ENCODE measurements around the gene FOXO1.
"Not testable (repeated sequence)": the region's sequence is repeated elsewhere in the genome, so short reads cannot be mapped to it uniquely, and the experiment has no call there.

Gene FOXO1

GRCh38 chr13:40666045-40666932 lies at the start of gene FOXO1:
FOXO1 (minus strand) TSS chr13:40666641; CDS start chr13:40666212, 429 bp downstream.
- peak; percentile 44 for DNase-seq

GRCh38 chr13:40714433-40714832 lies 48.0 kb upstream of the FOXO1 start:
- not testable (repeated sequence) for DNase-seq

GRCh38 chr13:40706439-40706838 lies 40.0 kb upstream of the FOXO1 start:
- no peak for DNase-seq

GRCh38 chr13:40697711-40698110 lies 31.3 kb upstream of the FOXO1 start:
- no peak for DNase-seq

- DNase-seq: no peak
Measured at GRCh38 chr13:40694426-40694825, 28.0 kb upstream of the FOXO1 start.

GRCh38 chr13:40692946-40693345 lies 26.5 kb upstream of the FOXO1 start:
- DNase-seq: no peak

- no peak for DNase-seq
Measured at GRCh38 chr13:40688781-40689180, 22.3 kb upstream of the FOXO1 start.

GRCh38 chr13:40682449-40683240 lies 16.2 kb upstream of the FOXO1 start:
- no peak for DNase-seq

- no peak for DNase-seq
Measured at GRCh38 chr13:40681341-40682146, 15.1 kb upstream of the FOXO1 start.

- DNase-seq: no peak
Measured at GRCh38 chr13:40680659-40681323, 14.3 kb upstream of the FOXO1 start.

GRCh38 chr13:40679480-40679985 lies 13.1 kb upstream of the FOXO1 start:
- no peak for DNase-seq

GRCh38 chr13:40677064-40677463 lies 10.6 kb upstream of the FOXO1 start:
- no peak for DNase-seq

GRCh38 chr13:40676007-40676406 lies 9.6 kb upstream of the FOXO1 start:
- no peak for DNase-seq

- no peak for DNase-seq
Measured at GRCh38 chr13:40673414-40673813, 7.0 kb upstream of the FOXO1 start.

GRCh38 chr13:40672765-40673397 lies 6.4 kb upstream of the FOXO1 start:
- DNase-seq: no peak

GRCh38 chr13:40671956-40672764 lies 5.7 kb upstream of the FOXO1 start:
- no peak for DNase-seq

- no peak for DNase-seq
Measured at GRCh38 chr13:40670307-40670706, 3.9 kb upstream of the FOXO1 start.

- DNase-seq: no peak
Measured at GRCh38 chr13:40668335-40668734, 1.9 kb upstream of the FOXO1 start.

GRCh38 chr13:40667622-40667978 lies 1.2 kb upstream of the FOXO1 start:
- no peak for DNase-seq

GRCh38 chr13:40666933-40667621 lies 636 bp upstream of the FOXO1 start:
- no peak for DNase-seq
